Liver (tissue), 9 donors: ENCODE measurements around the gene ADORA3. TPM values are rescaled to one million over a fixed set of nuclear protein-coding genes. Genes with fewer than 3 reads are reported as not detected.

Experiments
- DNase-seq: peaks from one replicate; pipeline ENCODE4 v3.0.0-alpha.2; 2017; ENCODE audit warnings: low spot score
- H3K27ac ChIP-seq, 2 donors: one replicate each; pipeline ENCODE4 v1.7.0; 2013; ENCODE audit warnings: inconsistent platforms in 2 of 2, low read length in 2 of 2, control low read depth in 1 of 2, low read depth in 1 of 2, mild to moderate bottlenecking in 1 of 2
- H3K27me3 ChIP-seq, 4 donors: one replicate each; pipeline versions ENCODE4 v1.6.1 to v1.7.0; 2013; ENCODE audit warnings: low read length in 3 of 4, inconsistent platforms in 1 of 4, mild to moderate bottlenecking in 1 of 4, moderate library complexity in 1 of 4; ENCODE audit not compliant: control insufficient read depth in 4 of 4, insufficient read depth in 4 of 4
- H3K36me3 ChIP-seq, 4 donors: one replicate each; pipeline versions ENCODE4 v1.6.1 to v1.7.0; 2013; ENCODE audit warnings: low read length in 3 of 4, mild to moderate bottlenecking in 3 of 4, low read depth in 1 of 4, moderate library complexity in 1 of 4; ENCODE audit not compliant: control insufficient read depth in 4 of 4, insufficient read depth in 3 of 4
- H3K4me1 ChIP-seq, 4 donors: one replicate each; pipeline versions ENCODE4 v1.6.1 to v1.7.0; 2013; ENCODE audit warnings: low read length in 3 of 4, mild to moderate bottlenecking in 3 of 4, moderate library complexity in 1 of 4; ENCODE audit not compliant: control insufficient read depth in 4 of 4, insufficient read depth in 4 of 4
- H3K4me3 ChIP-seq, 3 donors: one replicate each; pipeline versions ENCODE4 v1.6.1 to v1.7.0; 2013; ENCODE audit warnings: low read length in 3 of 3, control low read depth in 1 of 3, low read depth in 1 of 3, mild to moderate bottlenecking in 1 of 3
- H3K9ac ChIP-seq, 2 donors: one replicate each; pipeline ENCODE4 v1.7.0; 2013; ENCODE audit warnings: low read length in 2 of 2, mild to moderate bottlenecking in 2 of 2, moderate library complexity in 2 of 2, control low read depth in 1 of 2, low read depth in 1 of 2
- H3K9me3 ChIP-seq, 4 donors: one replicate each; pipeline versions ENCODE4 v1.6.1 to v1.7.0; 2013; ENCODE audit warnings: low read length in 3 of 4; ENCODE audit not compliant: control insufficient read depth in 4 of 4
- ATF3 ChIP-seq: IDR thresholded peaks from 2 replicates; pipeline ENCODE4 v1.6.1; 2016; ENCODE audit warnings: antibody characterized with exemption
- EGR1 ChIP-seq, 2 donors: IDR thresholded peaks; 2 replicates each; pipeline ENCODE4 v1.6.1; 2016 to 2018; ENCODE audit warnings: antibody characterized with exemption in 2 of 2, low read depth in 2 of 2
- FOXA1 ChIP-seq: IDR thresholded peaks from 2 replicates; pipeline ENCODE4 v1.6.1; 2016; ENCODE audit warnings: antibody characterized with exemption
- FOXA2 ChIP-seq: IDR thresholded peaks from 2 replicates; pipeline ENCODE4 v1.6.1; 2016; ENCODE audit warnings: antibody characterized with exemption
- GABPA ChIP-seq, 2 donors: IDR thresholded peaks in 1 of 2; conservative IDR thresholded peaks in 1 of 2; 2 replicates each; pipeline ENCODE4 v1.6.1; 2016; ENCODE audit warnings: antibody characterized with exemption in 2 of 2, mild to moderate bottlenecking in 1 of 2, moderate library complexity in 1 of 2
- HNF4A ChIP-seq, 2 donors: conservative IDR thresholded peaks; 2 replicates each; pipeline ENCODE4 v1.6.1; 2016; ENCODE audit warnings: antibody characterized with exemption in 2 of 2, mild to moderate bottlenecking in 2 of 2
- HNF4G ChIP-seq: IDR thresholded peaks from 2 replicates; pipeline ENCODE4 v1.6.1; 2016; ENCODE audit warnings: antibody characterized with exemption
- JUND ChIP-seq, 2 donors: IDR thresholded peaks; 2 replicates each; pipeline ENCODE4 v1.6.1; 2016; ENCODE audit warnings: antibody characterized with exemption in 2 of 2
- MAX ChIP-seq: IDR thresholded peaks from 2 replicates; pipeline ENCODE4 v1.6.1; 2016; ENCODE audit warnings: antibody characterized with exemption
- NR2F2 ChIP-seq: IDR thresholded peaks from 2 replicates; pipeline ENCODE4 v1.6.1; 2016; ENCODE audit warnings: antibody characterized with exemption
- RAD21 ChIP-seq, 2 donors: IDR thresholded peaks; 2 replicates each; pipeline ENCODE4 v1.6.1; 2016; ENCODE audit warnings: antibody characterized with exemption in 2 of 2, mild to moderate bottlenecking in 2 of 2
- RXRA ChIP-seq, 2 donors: IDR thresholded peaks; 2 replicates each; pipeline ENCODE4 v1.6.1; 2017 to 2018; ENCODE audit warnings: antibody characterized with exemption in 2 of 2, mild to moderate bottlenecking in 1 of 2
- SP1 ChIP-seq: IDR thresholded peaks from 2 replicates; pipeline ENCODE4 v1.6.1; 2018; ENCODE audit warnings: antibody characterized with exemption, mild to moderate bottlenecking
- TAF1 ChIP-seq: conservative IDR thresholded peaks from 2 replicates; pipeline ENCODE4 v1.6.1; 2016; ENCODE audit warnings: antibody characterized with exemption, mild to moderate bottlenecking
- YY1 ChIP-seq: IDR thresholded peaks from 2 replicates; pipeline ENCODE4 v1.6.1; 2016; ENCODE audit warnings: antibody characterized with exemption, mild to moderate bottlenecking
- ZBTB33 ChIP-seq: IDR thresholded peaks from 2 replicates; pipeline ENCODE4 v1.6.1; 2016; ENCODE audit warnings: antibody characterized with exemption
- WGBS: extraction: QIAGEN DNeasy Blood & Tissue Kit; methylation state at CpG from one replicate; pipeline ENCODE4 v1.1.7; 2013; 5-methylcytosine and 5-hydroxymethylcytosine counted together
- polyA plus RNA-seq, 2 donors: library from polyadenylated mRNA; stranded (reverse) in 1 of 2; unstranded in 1 of 2; fragments of 200-250 nt in 1 of 2; fragments of >200 nt in 1 of 2; fragmentation: Nextera tagmentation in 1 of 2; extraction: Ambion mirVana in 1 of 2; gene quantifications; one replicate each; pipeline versions ENCODE4 v1.2.1 to v1.2.3, GENCODE V29; 2013 to 2015
- total RNA-seq, 2 donors: library from RNA; depleted of rRNA; stranded (reverse); fragments of >200 nt; gene quantifications; one replicate each; pipeline ENCODE4 v1.2.3, GENCODE V29; 2014
- TF ChIP-seq, protein P1 (sequence below): fragments of 150-350 bp; IDR thresholded peaks from 2 replicates; pipeline ENCODE4 v1.5.1; 2017; ENCODE audit warnings: improper control_type of control experiment, low read depth, low read length; ENCODE audit not compliant: missing input control
- TF ChIP-seq, protein P2 (sequence below): IDR thresholded peaks from 2 replicates; pipeline ENCODE4 v1.6.1; 2016; ENCODE audit warnings: antibody characterized with exemption, mild to moderate bottlenecking
- donor health status: healthy.
- donor health status: healthy.
- donor health status: healthy.
- donor health status: healthy.
- donor health status: healthy.

The ADORA3 gene
- total and polyA plus RNA-seq, 4 donors, result 0.97 to 5.6 (median 3.2) TPM

DNA sequence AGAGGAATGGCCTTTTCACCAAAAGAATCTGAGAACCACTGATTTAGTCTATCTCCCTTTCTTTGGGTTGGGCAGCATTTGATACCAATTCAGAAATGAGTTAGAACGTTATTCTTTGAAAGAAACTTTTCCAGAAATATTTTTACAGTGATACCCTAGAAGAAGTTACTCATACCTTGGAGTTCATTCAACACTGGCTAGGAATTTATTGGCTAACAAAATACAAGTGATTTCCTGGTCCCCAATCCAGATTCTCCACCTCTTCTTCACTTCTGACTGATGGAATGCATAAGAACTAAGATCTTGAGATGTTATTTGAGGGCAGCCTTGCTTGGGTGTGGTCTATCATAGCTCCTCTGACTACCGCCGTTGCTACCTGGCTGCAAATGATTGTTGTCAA lies 20.3 kb downstream of the ADORA3 start:
- no peak for TF ChIP-seq YY1
- no peak for TF ChIP-seq HNF4G
- TF ChIP-seq EGR1 (IDR thresholded peaks at IDR 0.05; ENCODE audit: low read depth in 2 of 2), result no peak
- no peak for TF ChIP-seq ATF3
- no peak for TF ChIP-seq FOXA1
- TF ChIP-seq JUND (IDR thresholded peaks at IDR 0.05), result no peak
- no peak for TF ChIP-seq RAD21 (IDR thresholded peaks at IDR 0.05)
- no peak for TF ChIP-seq SP1
- TF ChIP-seq MAX, result no peak
- TF ChIP-seq FOXA2, result no peak
- TF ChIP-seq HNF4A (conservative IDR thresholded peaks at IDR 0.05), result no peak
- TF ChIP-seq NR2F2, result no peak
- no peak for TF ChIP-seq TAF1
- TF ChIP-seq, protein P1, sequence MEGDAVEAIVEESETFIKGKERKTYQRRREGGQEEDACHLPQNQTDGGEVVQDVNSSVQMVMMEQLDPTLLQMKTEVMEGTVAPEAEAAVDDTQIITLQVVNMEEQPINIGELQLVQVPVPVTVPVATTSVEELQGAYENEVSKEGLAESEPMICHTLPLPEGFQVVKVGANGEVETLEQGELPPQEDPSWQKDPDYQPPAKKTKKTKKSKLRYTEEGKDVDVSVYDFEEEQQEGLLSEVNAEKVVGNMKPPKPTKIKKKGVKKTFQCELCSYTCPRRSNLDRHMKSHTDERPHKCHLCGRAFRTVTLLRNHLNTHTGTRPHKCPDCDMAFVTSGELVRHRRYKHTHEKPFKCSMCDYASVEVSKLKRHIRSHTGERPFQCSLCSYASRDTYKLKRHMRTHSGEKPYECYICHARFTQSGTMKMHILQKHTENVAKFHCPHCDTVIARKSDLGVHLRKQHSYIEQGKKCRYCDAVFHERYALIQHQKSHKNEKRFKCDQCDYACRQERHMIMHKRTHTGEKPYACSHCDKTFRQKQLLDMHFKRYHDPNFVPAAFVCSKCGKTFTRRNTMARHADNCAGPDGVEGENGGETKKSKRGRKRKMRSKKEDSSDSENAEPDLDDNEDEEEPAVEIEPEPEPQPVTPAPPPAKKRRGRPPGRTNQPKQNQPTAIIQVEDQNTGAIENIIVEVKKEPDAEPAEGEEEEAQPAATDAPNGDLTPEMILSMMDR, result no peak
- TF ChIP-seq RXRA (IDR thresholded peaks at IDR 0.05), result no peak
- no peak for TF ChIP-seq ZBTB33
- TF ChIP-seq, protein P2, sequence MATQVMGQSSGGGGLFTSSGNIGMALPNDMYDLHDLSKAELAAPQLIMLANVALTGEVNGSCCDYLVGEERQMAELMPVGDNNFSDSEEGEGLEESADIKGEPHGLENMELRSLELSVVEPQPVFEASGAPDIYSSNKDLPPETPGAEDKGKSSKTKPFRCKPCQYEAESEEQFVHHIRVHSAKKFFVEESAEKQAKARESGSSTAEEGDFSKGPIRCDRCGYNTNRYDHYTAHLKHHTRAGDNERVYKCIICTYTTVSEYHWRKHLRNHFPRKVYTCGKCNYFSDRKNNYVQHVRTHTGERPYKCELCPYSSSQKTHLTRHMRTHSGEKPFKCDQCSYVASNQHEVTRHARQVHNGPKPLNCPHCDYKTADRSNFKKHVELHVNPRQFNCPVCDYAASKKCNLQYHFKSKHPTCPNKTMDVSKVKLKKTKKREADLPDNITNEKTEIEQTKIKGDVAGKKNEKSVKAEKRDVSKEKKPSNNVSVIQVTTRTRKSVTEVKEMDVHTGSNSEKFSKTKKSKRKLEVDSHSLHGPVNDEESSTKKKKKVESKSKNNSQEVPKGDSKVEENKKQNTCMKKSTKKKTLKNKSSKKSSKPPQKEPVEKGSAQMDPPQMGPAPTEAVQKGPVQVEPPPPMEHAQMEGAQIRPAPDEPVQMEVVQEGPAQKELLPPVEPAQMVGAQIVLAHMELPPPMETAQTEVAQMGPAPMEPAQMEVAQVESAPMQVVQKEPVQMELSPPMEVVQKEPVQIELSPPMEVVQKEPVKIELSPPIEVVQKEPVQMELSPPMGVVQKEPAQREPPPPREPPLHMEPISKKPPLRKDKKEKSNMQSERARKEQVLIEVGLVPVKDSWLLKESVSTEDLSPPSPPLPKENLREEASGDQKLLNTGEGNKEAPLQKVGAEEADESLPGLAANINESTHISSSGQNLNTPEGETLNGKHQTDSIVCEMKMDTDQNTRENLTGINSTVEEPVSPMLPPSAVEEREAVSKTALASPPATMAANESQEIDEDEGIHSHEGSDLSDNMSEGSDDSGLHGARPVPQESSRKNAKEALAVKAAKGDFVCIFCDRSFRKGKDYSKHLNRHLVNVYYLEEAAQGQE, result no peak
- TF ChIP-seq GABPA (IDR thresholded peaks at IDR 0.05 in 1 of 2, conservative IDR thresholded peaks at IDR 0.05 in 1 of 2), result no peak
- no peak for DNase-seq
- H3K36me3 ChIP-seq, result peaks cover 0 to under 1% (median 0%) of the 10 kb centered on the region in 4 donors
- no peaks in the 10 kb centered on the region for H3K27me3 ChIP-seq
- H3K4me3 ChIP-seq, result no peak overlapping the region
- H3K4me1 ChIP-seq, result no peaks in the 10 kb centered on the region
- H3K9me3 ChIP-seq, result no peaks in the 10 kb centered on the region
- 85% methylated on average over 3 of the region's 3 CpGs for WGBS
- no peak overlapping the region for H3K9ac ChIP-seq
- H3K27ac ChIP-seq, result no peak overlapping the region
